GM23338 (cell line): ENCODE results near the gene SERPINB6. TPM values are rescaled to one million over a fixed set of nuclear protein-coding genes. Genes with fewer than 3 reads are reported as not detected.

Experiments
- ATAC-seq: fragments of 200-7000 bp; cut with Tn5 transposase; 3 replicates; pipeline ENCODE4 v1.9.1; 2020
- DNase-seq: peaks from one replicate; pipeline ENCODE4 v3.0.0-alpha.2; 2015; ENCODE audit warnings: low spot score
- H2AFZ ChIP-seq: fragments of 200-600 bp; sonication (generic); 2 replicates; pipeline ENCODE4 v1.8.0; 2016; ENCODE audit warnings: antibody characterized with exemption, mild to moderate bottlenecking, moderate library complexity
- H3F3A ChIP-seq: fragments of 200-600 bp; sonication (generic); replicated peaks from 2 replicates; pipeline ENCODE4 v1.8.0; 2017; ENCODE audit warnings: antibody characterized with exemption, mixed run types, low read depth
- H3K27ac ChIP-seq: fragments of 200-600 bp; sonication (generic); 2 replicates; pipeline ENCODE4 v1.6.1; 2016; ENCODE audit warnings: low read depth
- H3K27me3 ChIP-seq: fragments of 200-600 bp; sonication (generic); 2 replicates; pipeline ENCODE4 v1.8.0; 2016; ENCODE audit warnings: mild to moderate bottlenecking, mixed run types, moderate library complexity; ENCODE audit not compliant: insufficient read depth
- H3K36me3 ChIP-seq: fragments of 200-600 bp; sonication (generic); 2 replicates; pipeline ENCODE4 v1.8.0; 2016; ENCODE audit warnings: mild to moderate bottlenecking; ENCODE audit not compliant: insufficient read depth
- H3K4me1 ChIP-seq: fragments of 200-600 bp; sonication (generic); 2 replicates; pipeline ENCODE4 v1.8.0; 2016; ENCODE audit warnings: mild to moderate bottlenecking, moderate library complexity; ENCODE audit not compliant: insufficient read depth
- H3K4me2 ChIP-seq: fragments of 200-600 bp; sonication (generic); 2 replicates; pipeline ENCODE4 v1.7.1; 2017; ENCODE audit warnings: mixed run types
- H3K4me3 ChIP-seq: fragments of 200-600 bp; sonication (generic); 2 replicates; pipeline ENCODE4 v1.6.1; 2016; ENCODE audit warnings: mixed run types
- H3K79me2 ChIP-seq: fragments of 200-600 bp; sonication (generic); replicated peaks from 2 replicates; pipeline ENCODE4 v1.8.0; 2017; ENCODE audit warnings: mild to moderate bottlenecking; ENCODE audit not compliant: insufficient read depth
- H3K9me2 ChIP-seq: fragments of 200-600 bp; sonication (generic); 2 replicates; pipeline ENCODE4 v1.8.0; 2017; ENCODE audit not compliant: insufficient read depth
- H4K20me1 ChIP-seq: fragments of 200-600 bp; sonication (generic); replicated peaks from 2 replicates; pipeline ENCODE4 v1.8.0; 2017; ENCODE audit warnings: mild to moderate bottlenecking; ENCODE audit not compliant: insufficient read depth
- H3K27ac Mint-ChIP-seq: 2 replicates; pipeline ENCODE4 v1.8.0; 2020; ENCODE audit warnings: inconsistent platforms, mild to moderate bottlenecking, moderate library complexity, mixed read lengths
- H3K27me3 Mint-ChIP-seq: 3 replicates; pipeline ENCODE4 v1.8.0; 2022; ENCODE audit warnings: low read depth, mild to moderate bottlenecking, moderate library complexity, mixed read lengths, inconsistent platforms; ENCODE audit not compliant: insufficient read depth, poor library complexity
- H3K36me3 Mint-ChIP-seq: 3 replicates; pipeline ENCODE4 v1.8.0; 2021; ENCODE audit warnings: low read depth, mild to moderate bottlenecking, inconsistent platforms, moderate library complexity, mixed read lengths
- H3K4me1 Mint-ChIP-seq: 3 replicates; pipeline ENCODE4 v1.8.0; 2020; ENCODE audit warnings: mild to moderate bottlenecking, inconsistent platforms, mixed read lengths
- H3K4me3 Mint-ChIP-seq: 3 replicates; pipeline ENCODE4 v1.8.0; 2021; ENCODE audit warnings: moderate library complexity, mild to moderate bottlenecking, inconsistent platforms, mixed read lengths
- H3K9me3 Mint-ChIP-seq: 3 replicates; pipeline ENCODE4 v1.8.0; 2020; ENCODE audit warnings: moderate library complexity, mild to moderate bottlenecking, inconsistent platforms, mixed read lengths
- CREB1 ChIP-seq: fragments of 250-450 bp; sonication (Bioruptor Pico); IDR thresholded peaks from 2 replicates; pipeline ENCODE4 v1.5.0; 2020; ENCODE audit warnings: low read depth, mild to moderate bottlenecking, moderate library complexity
- EZH2 ChIP-seq: fragments of 200-600 bp; sonication (generic); IDR thresholded peaks from one replicate; pipeline ENCODE4 v1.8.0; 2017; ENCODE audit warnings: antibody characterized with exemption, mild to moderate bottlenecking, low read depth; ENCODE audit not compliant: unreplicated experiment
- EZH2phosphoT487 ChIP-seq: fragments of 200-600 bp; sonication (generic); IDR thresholded peaks from one replicate; pipeline ENCODE4 v1.8.1; 2018; ENCODE audit warnings: antibody characterized with exemption; ENCODE audit not compliant: unreplicated experiment
- JUNB ChIP-seq: IDR thresholded peaks from one replicate; pipeline ENCODE4 v1.6.1; 2016; ENCODE audit warnings: antibody characterized with exemption; ENCODE audit not compliant: unreplicated experiment
- NANOG ChIP-seq: IDR thresholded peaks from 2 replicates; pipeline ENCODE4 v1.6.1; 2016; ENCODE audit warnings: antibody characterized with exemption, borderline replicate concordance
- POLR2AphosphoS5 ChIP-seq: IDR thresholded peaks from 2 replicates; pipeline ENCODE4 v1.6.1; 2016; ENCODE audit warnings: antibody characterized with exemption, low read depth
- REST ChIP-seq: IDR thresholded peaks from one replicate; pipeline ENCODE4 v1.6.1; 2018; ENCODE audit warnings: antibody characterized with exemption; ENCODE audit not compliant: unreplicated experiment
- STAT1 ChIP-seq: IDR thresholded peaks from one replicate; pipeline ENCODE4 v1.6.1; 2016; ENCODE audit warnings: antibody characterized with exemption; ENCODE audit not compliant: unreplicated experiment
- ZNF114 ChIP-seq: fragments of 250-450 bp; sonication (Bioruptor Pico); IDR thresholded peaks from 2 replicates; pipeline ENCODE4 v1.5.0; 2020; ENCODE audit warnings: mild to moderate bottlenecking, moderate library complexity
- ZNF331 ChIP-seq: fragments of 250-450 bp; sonication (Bioruptor Pico); IDR thresholded peaks from 2 replicates; pipeline ENCODE4 v1.5.0; 2020; ENCODE audit warnings: low read depth, mild to moderate bottlenecking, moderate library complexity
- ZNF462 ChIP-seq: fragments of 250-450 bp; sonication (Bioruptor Pico); IDR thresholded peaks from 2 replicates; pipeline ENCODE4 v1.5.0; 2020; ENCODE audit warnings: mild to moderate bottlenecking, moderate library complexity
- polyA plus RNA-seq: library from polyadenylated mRNA; unstranded; fragments of >200 nt; fragmentation: Nextera tagmentation; extraction: Ambion mirVana; gene quantifications from 2 replicates; pipeline ENCODE4 v1.2.1, GENCODE V29; 2016
- total RNA-seq: library from RNA; depleted of rRNA; stranded (reverse); fragments of >200 nt; shearing (Covaris generic); gene quantifications from 2 replicates; pipeline ENCODE4 v1.2.3, GENCODE V29; 2014
- TF ChIP-seq, protein P1 (sequence below): IDR thresholded peaks from 2 replicates; pipeline ENCODE4 v1.6.1; 2016; ENCODE audit warnings: antibody characterized with exemption
- TF ChIP-seq, protein P2 (sequence below), 2 experiments: fragments of 200-600 bp in 1 of 2; sonication (generic) in 1 of 2; conservative IDR thresholded peaks; 2 replicates each; pipeline versions ENCODE4 v1.5.1 to v1.6.1; 2016 to 2017; ENCODE audit warnings: antibody characterized with exemption in 2 of 2, low read depth in 2 of 2, mild to moderate bottlenecking in 2 of 2, moderate library complexity in 1 of 2

The SERPINB6 gene
- total and polyA plus RNA-seq, 2 experiments from 2014 or later, result 25.9 to 38.5 TPM

GRCh38 chr6:3013901-3014674, 42.7 kb upstream of the SERPINB6 start:
- Histone ChIP-seq H3K27ac (no peak overlapping the region), H3K4me3 (no peak overlapping the region), H3F3A (peaks cover 8% of the 10 kb centered on the region; the same call in 1 of the 2 replicates), H4K20me1 (0 out of 2 replicates have a peak, but pooled peaks cover 4% of the 10 kb centered on the region), H3K4me2 (no peak overlapping the region), H3K9me2 (no peaks in the 10 kb centered on the region), H3K27me3 (no peaks in the 10 kb centered on the region), H3K4me1 (peaks cover 13% of the 10 kb centered on the region; the same call in 1 of the 2 replicates), H3K79me2 (no peaks in the 10 kb centered on the region), H2AFZ (no peak overlapping the region), H3K36me3 (peaks cover 55% of the 10 kb centered on the region)
- TF ChIP-seq JUNB, result no peak
- TF ChIP-seq CREB1, result no peak
- no peak for TF ChIP-seq ZNF331 (CRISPR knock-in tag)
- no peak for TF ChIP-seq ZNF462 (CRISPR knock-in tag)
- TF ChIP-seq POLR2AphosphoS5, result no peak
- no peak for TF ChIP-seq REST
- TF ChIP-seq EZH2, result no peak
- TF ChIP-seq ZNF114, result no peak
- TF ChIP-seq, protein P1, sequence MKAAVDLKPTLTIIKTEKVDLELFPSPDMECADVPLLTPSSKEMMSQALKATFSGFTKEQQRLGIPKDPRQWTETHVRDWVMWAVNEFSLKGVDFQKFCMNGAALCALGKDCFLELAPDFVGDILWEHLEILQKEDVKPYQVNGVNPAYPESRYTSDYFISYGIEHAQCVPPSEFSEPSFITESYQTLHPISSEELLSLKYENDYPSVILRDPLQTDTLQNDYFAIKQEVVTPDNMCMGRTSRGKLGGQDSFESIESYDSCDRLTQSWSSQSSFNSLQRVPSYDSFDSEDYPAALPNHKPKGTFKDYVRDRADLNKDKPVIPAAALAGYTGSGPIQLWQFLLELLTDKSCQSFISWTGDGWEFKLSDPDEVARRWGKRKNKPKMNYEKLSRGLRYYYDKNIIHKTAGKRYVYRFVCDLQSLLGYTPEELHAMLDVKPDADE, result no peak
- no peak for TF ChIP-seq NANOG
- TF ChIP-seq EZH2phosphoT487, result no peak
- no peak for TF ChIP-seq STAT1
- TF ChIP-seq, protein P2, sequence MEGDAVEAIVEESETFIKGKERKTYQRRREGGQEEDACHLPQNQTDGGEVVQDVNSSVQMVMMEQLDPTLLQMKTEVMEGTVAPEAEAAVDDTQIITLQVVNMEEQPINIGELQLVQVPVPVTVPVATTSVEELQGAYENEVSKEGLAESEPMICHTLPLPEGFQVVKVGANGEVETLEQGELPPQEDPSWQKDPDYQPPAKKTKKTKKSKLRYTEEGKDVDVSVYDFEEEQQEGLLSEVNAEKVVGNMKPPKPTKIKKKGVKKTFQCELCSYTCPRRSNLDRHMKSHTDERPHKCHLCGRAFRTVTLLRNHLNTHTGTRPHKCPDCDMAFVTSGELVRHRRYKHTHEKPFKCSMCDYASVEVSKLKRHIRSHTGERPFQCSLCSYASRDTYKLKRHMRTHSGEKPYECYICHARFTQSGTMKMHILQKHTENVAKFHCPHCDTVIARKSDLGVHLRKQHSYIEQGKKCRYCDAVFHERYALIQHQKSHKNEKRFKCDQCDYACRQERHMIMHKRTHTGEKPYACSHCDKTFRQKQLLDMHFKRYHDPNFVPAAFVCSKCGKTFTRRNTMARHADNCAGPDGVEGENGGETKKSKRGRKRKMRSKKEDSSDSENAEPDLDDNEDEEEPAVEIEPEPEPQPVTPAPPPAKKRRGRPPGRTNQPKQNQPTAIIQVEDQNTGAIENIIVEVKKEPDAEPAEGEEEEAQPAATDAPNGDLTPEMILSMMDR (conservative IDR thresholded peaks at IDR 0.05; ENCODE audit: low read depth in 2 of 2), result no peak
- DNase-seq (no peak), ATAC-seq (no peak)
- H3K4me1 Mint-ChIP-seq, result peaks cover 14% of the 10 kb centered on the region
- peaks cover 38% of the 10 kb centered on the region for H3K9me3 Mint-ChIP-seq
- H3K27ac Mint-ChIP-seq, result no peak overlapping the region
- H3K36me3 Mint-ChIP-seq, result peaks cover 95% of the 10 kb centered on the region
- H3K4me3 Mint-ChIP-seq, result no peak overlapping the region
- peaks cover 13% of the 10 kb centered on the region for H3K27me3 Mint-ChIP-seq
